H9 (cell line): Measurements from ENCODE around the gene IL20. TPM values are rescaled to one million over a fixed set of nuclear protein-coding genes. Genes with fewer than 3 reads are reported as not detected.

Experiments
- DNase-seq: peaks from one replicate; pipeline ENCODE4 v3.0.0-alpha.2; 2017
- H2AFZ ChIP-seq: one replicate; pipeline ENCODE4 v1.6.1; 2013; ENCODE audit warnings: mild to moderate bottlenecking, low read length, control low read depth, moderate library complexity
- H2AK5ac ChIP-seq: 2 replicates; pipeline ENCODE4 v1.6.1; 2013; ENCODE audit warnings: low read length, control low read depth, mixed read lengths; ENCODE audit not compliant: insufficient read length
- H2BK120ac ChIP-seq: one replicate; pipeline ENCODE4 v1.6.1; 2013; ENCODE audit warnings: low read depth, mild to moderate bottlenecking, low read length, control low read depth, inconsistent platforms; ENCODE audit not compliant: poor library complexity, severe bottlenecking
- H2BK12ac ChIP-seq: 2 replicates; pipeline ENCODE4 v1.6.1; 2013; ENCODE audit warnings: low read length, control low read depth, mixed read lengths, low read depth; ENCODE audit not compliant: insufficient read length
- H2BK15ac ChIP-seq: 2 replicates; pipeline ENCODE4 v1.6.1; 2013; ENCODE audit warnings: low read depth, low read length, control low read depth
- H2BK20ac ChIP-seq: one replicate; pipeline ENCODE4 v1.6.1; 2013; ENCODE audit warnings: low read depth, mild to moderate bottlenecking, low read length, control low read depth, inconsistent platforms; ENCODE audit not compliant: poor library complexity, severe bottlenecking
- H2BK5ac ChIP-seq: 2 replicates; pipeline ENCODE4 v1.6.1; 2013; ENCODE audit warnings: low read length, control low read depth, mixed read lengths; ENCODE audit not compliant: insufficient read length
- H3K14ac ChIP-seq: 2 replicates; pipeline ENCODE4 v1.6.1; 2013; ENCODE audit warnings: low read length, control low read depth; ENCODE audit not compliant: insufficient read depth
- H3K18ac ChIP-seq: 2 replicates; pipeline ENCODE4 v1.6.1; 2013; ENCODE audit warnings: low read depth, mild to moderate bottlenecking, mixed read lengths, low read length, control low read depth; ENCODE audit not compliant: insufficient read length
- H3K23ac ChIP-seq: 2 replicates; pipeline ENCODE4 v1.6.1; 2013; ENCODE audit warnings: low read length, control low read depth, mixed read lengths, low read depth; ENCODE audit not compliant: insufficient read length
- H3K23me2 ChIP-seq: 2 replicates; pipeline ENCODE4 v1.6.1; 2013; ENCODE audit warnings: low read depth, mild to moderate bottlenecking, mixed read lengths, low read length, control low read depth; ENCODE audit not compliant: insufficient read length, poor library complexity, severe bottlenecking
- H3K27ac ChIP-seq: 2 replicates; pipeline ENCODE4 v1.5.1; 2013; ENCODE audit warnings: low read length, control low read depth, mixed read lengths, low read depth; ENCODE audit not compliant: insufficient read length
- H3K27me3 ChIP-seq: 2 replicates; pipeline ENCODE4 v1.6.1; 2013; ENCODE audit warnings: low read length, control low read depth, inconsistent platforms; ENCODE audit not compliant: insufficient read depth
- H3K4ac ChIP-seq: 2 replicates; pipeline ENCODE4 v1.6.1; 2013; ENCODE audit warnings: low read depth, mild to moderate bottlenecking, control low read depth, inconsistent platforms, low read length, moderate library complexity
- H3K4me1 ChIP-seq: 2 replicates; pipeline ENCODE4 v1.6.1; 2013; ENCODE audit warnings: low read length, control low read depth, inconsistent platforms; ENCODE audit not compliant: insufficient read depth
- H3K4me2 ChIP-seq: 2 replicates; pipeline ENCODE4 v1.6.1; 2013; ENCODE audit warnings: low read length, control low read depth, mixed read lengths; ENCODE audit not compliant: insufficient read length, insufficient read depth
- H3K56ac ChIP-seq: 2 replicates; pipeline ENCODE4 v1.6.1; 2013; ENCODE audit warnings: low read depth, mild to moderate bottlenecking, mixed read lengths, low read length, control low read depth; ENCODE audit not compliant: insufficient read length
- H3K79me1 ChIP-seq: 2 replicates; pipeline ENCODE4 v1.6.1; 2013; ENCODE audit warnings: low read depth, mild to moderate bottlenecking, moderate library complexity, low read length, control low read depth, inconsistent platforms; ENCODE audit not compliant: insufficient read depth, poor library complexity, severe bottlenecking
- H3K79me2 ChIP-seq: 2 replicates; pipeline ENCODE4 v1.6.1; 2013; ENCODE audit warnings: low read length, control low read depth, inconsistent platforms; ENCODE audit not compliant: insufficient read depth
- H3K9ac ChIP-seq: 2 replicates; pipeline ENCODE4 v1.6.1; 2013; ENCODE audit warnings: low read length, control low read depth, mixed read lengths; ENCODE audit not compliant: insufficient read length; ENCODE audit errors: extremely low read depth
- H3K9me3 ChIP-seq: one replicate; pipeline ENCODE4 v1.6.1; 2013; ENCODE audit warnings: low read depth, low read length, inconsistent platforms; ENCODE audit not compliant: control insufficient read depth
- H3T11ph ChIP-seq: one replicate; pipeline ENCODE4 v1.6.1; 2013; ENCODE audit warnings: mild to moderate bottlenecking, low read length, control low read depth, inconsistent platforms
- H4K20me1 ChIP-seq: one replicate; pipeline ENCODE4 v1.6.1; 2013; ENCODE audit not compliant: control insufficient read depth, insufficient read length, insufficient read depth
- H4K5ac ChIP-seq: 2 replicates; pipeline ENCODE4 v1.6.1; 2013; ENCODE audit warnings: low read depth, mild to moderate bottlenecking, mixed read lengths, low read length, control low read depth; ENCODE audit not compliant: insufficient read length
- H4K8ac ChIP-seq: replicated peaks from 2 replicates; pipeline ENCODE4 v1.6.1; 2013; ENCODE audit warnings: low read length, control low read depth, mixed read lengths, low read depth; ENCODE audit not compliant: insufficient read length
- H4K91ac ChIP-seq: 2 replicates; pipeline ENCODE4 v1.6.1; 2013; ENCODE audit warnings: low read depth, mild to moderate bottlenecking, moderate library complexity, mixed read lengths, low read length, control low read depth; ENCODE audit not compliant: insufficient read length
- H3K27ac Mint-ChIP-seq, 3 experiments: 2 replicates in 2 of 3; 3 replicates in 1 of 3; pipeline ENCODE4 v1.8.0; 2020 to 2021; ENCODE audit warnings: mixed read lengths in 3 of 3, mild to moderate bottlenecking in 1 of 3, moderate library complexity in 1 of 3
- H3K27me3 Mint-ChIP-seq: 2 replicates; pipeline ENCODE4 v1.8.0; 2021; ENCODE audit warnings: low read depth, mild to moderate bottlenecking, moderate library complexity, mixed read lengths
- H3K36me3 Mint-ChIP-seq, 3 experiments: 2 replicates in 2 of 3; 3 replicates in 1 of 3; pipeline ENCODE4 v1.8.0; 2020 to 2021; ENCODE audit warnings: low read depth in 3 of 3, mixed read lengths in 3 of 3; ENCODE audit not compliant: insufficient read depth in 1 of 3
- H3K4me1 Mint-ChIP-seq, 2 experiments: 2 replicates each; pipeline ENCODE4 v1.8.0; 2020; ENCODE audit warnings: mixed read lengths in 2 of 2
- H3K4me3 Mint-ChIP-seq, 2 experiments: 2 replicates in 1 of 2; 3 replicates in 1 of 2; pipeline ENCODE4 v1.8.0; 2020 to 2021; ENCODE audit warnings: mild to moderate bottlenecking in 2 of 2, mixed read lengths in 2 of 2, moderate library complexity in 1 of 2
- H3K9me3 Mint-ChIP-seq, 2 experiments: 2 replicates in 1 of 2; 3 replicates in 1 of 2; pipeline ENCODE4 v1.8.0; 2020; ENCODE audit warnings: mild to moderate bottlenecking in 2 of 2, mixed read lengths in 2 of 2, moderate library complexity in 1 of 2
- CTCF ChIP-seq: fragments of 200-600 bp; sonication (generic); conservative IDR thresholded peaks from 3 replicates; pipeline ENCODE4 v1.8.0; 2021; ENCODE audit warnings: antibody characterized with exemption, mild to moderate bottlenecking
- WGBS: extraction: QIAGEN DNeasy Blood & Tissue Kit; methylation state at CpG from one replicate; pipeline ENCODE4 v1.1.7; 2013; ENCODE audit warnings: missing lambda C conversion rate, low lambda C conversion rate, mixed read lengths; ENCODE audit not compliant: insufficient read length; ENCODE audit errors: extremely low coverage; 5-methylcytosine and 5-hydroxymethylcytosine counted together
- total RNA-seq: library from RNA; stranded (reverse); gene quantifications from 2 replicates; pipeline ENCODE4 v1.2.1, GENCODE V29; 2021

Gene IL20
- total RNA-seq, 1 experiment from 2014 or later = not detected

DNA sequence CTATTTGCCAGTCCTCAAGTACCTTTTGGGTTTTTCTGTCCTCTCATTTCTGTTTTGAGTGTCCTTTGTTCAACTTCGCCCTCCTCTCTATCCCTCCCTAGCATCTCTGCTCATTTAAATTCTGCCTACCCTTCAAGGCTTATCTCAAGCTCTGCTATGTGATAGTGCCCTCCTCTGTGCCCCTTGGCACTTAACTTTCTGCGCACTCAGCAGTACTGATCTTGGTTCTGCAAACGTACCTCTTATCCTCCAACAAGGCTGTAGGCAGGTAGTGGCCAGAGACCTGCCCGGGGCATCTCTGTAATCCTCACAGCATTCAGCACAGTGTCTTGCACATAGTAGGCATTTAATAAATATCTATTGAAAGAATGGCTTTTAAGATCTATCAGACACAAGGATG, 5.3 kb upstream of the IL20 start:
- no peak overlapping the region for H3K23ac ChIP-seq
- Mint-ChIP-seq H3K27ac (no peak overlapping the region), H3K27me3 (peaks cover 37% of the 10 kb centered on the region), H3K36me3 (no peaks in the 10 kb centered on the region), H3K4me1 (no peaks in the 10 kb centered on the region; a peak in 1 of 4 replicates), H3K4me3 (no peak overlapping the region), H3K9me3 (no peaks in the 10 kb centered on the region)
- no peak for DNase-seq
- no peaks in the 10 kb centered on the region for H3K79me1 ChIP-seq
- no peak overlapping the region for H4K91ac ChIP-seq
- H2BK20ac ChIP-seq = no peak overlapping the region
- no peak overlapping the region for H3K4me2 ChIP-seq
- no peaks in the 10 kb centered on the region for H3K4me1 ChIP-seq
- no peak overlapping the region for H4K5ac ChIP-seq
- H2BK5ac ChIP-seq = no peak overlapping the region
- H3K56ac ChIP-seq = no peak overlapping the region
- no peaks in the 10 kb centered on the region for H3K9me3 ChIP-seq
- H2BK120ac ChIP-seq = no peak overlapping the region
- H2AFZ ChIP-seq = no peak overlapping the region
- no peaks in the 10 kb centered on the region for H3K27me3 ChIP-seq
- WGBS = no CpG with 5 or more reads among the region's 4 CpGs
- H2BK12ac ChIP-seq = no peak overlapping the region
- no peak overlapping the region for H3K14ac ChIP-seq
- no peak overlapping the region for H4K8ac ChIP-seq
- H3K4ac ChIP-seq = no peak overlapping the region
- H2BK15ac ChIP-seq = no peak overlapping the region
- H3K9ac ChIP-seq = no peak overlapping the region
- no peak overlapping the region for H3K18ac ChIP-seq
- no peak overlapping the region for H2AK5ac ChIP-seq
- no peaks in the 10 kb centered on the region for H3K23me2 ChIP-seq
- H3K79me2 ChIP-seq = no peaks in the 10 kb centered on the region
- no peak for TF ChIP-seq CTCF
- H3K27ac ChIP-seq = no peak overlapping the region
- H4K20me1 ChIP-seq = no peaks in the 10 kb centered on the region
- no peak overlapping the region for H3T11ph ChIP-seq
